Peyer's patch (tissue), 4 donors: Measurements from ENCODE around the gene CDK8. TPM values are rescaled to one million over a fixed set of nuclear protein-coding genes. Genes with fewer than 3 reads are reported as not detected.

ENCODE experiments used
- DNase-seq, 3 donors: peaks; one replicate each; pipeline ENCODE4 v3.0.0-alpha.2; 2017 to 2019
- H3K27ac ChIP-seq, 4 donors: fragments of 200-600 bp; sonication (generic); one replicate each; pipeline ENCODE4 v1.5.1; 2016 to 2019
- H3K27me3 ChIP-seq, 2 donors: fragments of 200-600 bp; sonication (generic); one replicate each; pipeline ENCODE4 v1.5.1; 2019
- H3K36me3 ChIP-seq, 3 donors: fragments of 200-600 bp; sonication (generic); one replicate each; pipeline ENCODE4 v1.5.1; 2016 to 2019
- H3K4me1 ChIP-seq, 4 donors: fragments of 200-600 bp; sonication (generic); one replicate each; pipeline ENCODE4 v1.5.1; 2016 to 2019
- H3K4me3 ChIP-seq, 4 donors: fragments of 200-600 bp; sonication (generic); 1 replicate in 3 of 4; 2 replicates in 1 of 4; pipeline ENCODE4 v1.5.1; 2016 to 2019; ENCODE audit warnings: mild to moderate bottlenecking in 1 of 4
- H3K9me3 ChIP-seq, 4 donors: fragments of 200-600 bp; sonication (generic); one replicate each; pipeline ENCODE4 v1.5.1; 2016 to 2019; ENCODE audit warnings: mild to moderate bottlenecking in 1 of 4
- POLR2A ChIP-seq, 2 donors: fragments of 450-650 bp; IDR thresholded peaks; one replicate each; pipeline ENCODE4 v1.5.1; 2017; ENCODE audit warnings: antibody characterized with exemption in 2 of 2, mild to moderate bottlenecking in 2 of 2, moderate library complexity in 2 of 2
- total RNA-seq, 4 donors: library from RNA; depleted of rRNA; stranded (reverse); fragments of >200 nt; gene quantifications; one replicate each; pipeline ENCODE4 v1.1.0, GENCODE V29; 2016
- TF ChIP-seq, protein P1 (sequence below), 6 experiments: fragments of 450-650 bp in 4 of 6; fragments of 200-600 bp in 2 of 6; sonication (generic) in 1 of 6; IDR thresholded peaks; one replicate each; pipeline ENCODE4 v1.5.1; 2017 to 2019; ENCODE audit warnings: antibody characterized with exemption in 6 of 6, mild to moderate bottlenecking in 3 of 6, moderate library complexity in 1 of 6

The CDK8 gene
- total RNA-seq, 4 donors from 2014 or later: 16.8 to 22.3 (median 20.8) TPM

DNA sequence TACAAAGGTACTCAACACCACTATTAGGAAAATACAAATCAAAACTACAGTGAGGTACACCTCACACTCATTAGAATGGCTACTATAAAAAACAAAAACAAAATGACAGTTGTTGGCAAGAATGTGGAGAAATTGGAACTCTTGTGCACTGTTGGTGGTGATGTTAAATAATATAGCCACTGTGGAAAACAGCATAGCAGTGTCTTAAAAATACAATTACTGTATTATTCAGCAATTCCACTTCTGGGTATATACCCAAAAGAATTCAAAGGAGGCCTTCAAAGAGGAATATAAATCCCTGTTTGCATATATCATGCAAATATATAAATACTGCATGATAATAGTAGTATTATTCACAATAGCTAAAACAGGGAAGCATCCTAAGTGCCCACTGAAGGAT is 66.8 kb downstream of the CDK8 start:
- no peak overlapping the region for H3K4me3 ChIP-seq
- no peak overlapping the region for H3K27ac ChIP-seq
- TF ChIP-seq POLR2A (IDR thresholded peaks at IDR 0.05): no peak
- TF ChIP-seq, protein P1, sequence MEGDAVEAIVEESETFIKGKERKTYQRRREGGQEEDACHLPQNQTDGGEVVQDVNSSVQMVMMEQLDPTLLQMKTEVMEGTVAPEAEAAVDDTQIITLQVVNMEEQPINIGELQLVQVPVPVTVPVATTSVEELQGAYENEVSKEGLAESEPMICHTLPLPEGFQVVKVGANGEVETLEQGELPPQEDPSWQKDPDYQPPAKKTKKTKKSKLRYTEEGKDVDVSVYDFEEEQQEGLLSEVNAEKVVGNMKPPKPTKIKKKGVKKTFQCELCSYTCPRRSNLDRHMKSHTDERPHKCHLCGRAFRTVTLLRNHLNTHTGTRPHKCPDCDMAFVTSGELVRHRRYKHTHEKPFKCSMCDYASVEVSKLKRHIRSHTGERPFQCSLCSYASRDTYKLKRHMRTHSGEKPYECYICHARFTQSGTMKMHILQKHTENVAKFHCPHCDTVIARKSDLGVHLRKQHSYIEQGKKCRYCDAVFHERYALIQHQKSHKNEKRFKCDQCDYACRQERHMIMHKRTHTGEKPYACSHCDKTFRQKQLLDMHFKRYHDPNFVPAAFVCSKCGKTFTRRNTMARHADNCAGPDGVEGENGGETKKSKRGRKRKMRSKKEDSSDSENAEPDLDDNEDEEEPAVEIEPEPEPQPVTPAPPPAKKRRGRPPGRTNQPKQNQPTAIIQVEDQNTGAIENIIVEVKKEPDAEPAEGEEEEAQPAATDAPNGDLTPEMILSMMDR (IDR thresholded peaks at IDR 0.05): no peak
- H3K36me3 ChIP-seq: no peaks in the 10 kb centered on the region
- H3K27me3 ChIP-seq: no peaks in the 10 kb centered on the region
- no peaks in the 10 kb centered on the region for H3K9me3 ChIP-seq
- DNase-seq: no peak
- peaks cover 0 to 4% (median 0%) of the 10 kb centered on the region in 4 donors for H3K4me1 ChIP-seq

DNA sequence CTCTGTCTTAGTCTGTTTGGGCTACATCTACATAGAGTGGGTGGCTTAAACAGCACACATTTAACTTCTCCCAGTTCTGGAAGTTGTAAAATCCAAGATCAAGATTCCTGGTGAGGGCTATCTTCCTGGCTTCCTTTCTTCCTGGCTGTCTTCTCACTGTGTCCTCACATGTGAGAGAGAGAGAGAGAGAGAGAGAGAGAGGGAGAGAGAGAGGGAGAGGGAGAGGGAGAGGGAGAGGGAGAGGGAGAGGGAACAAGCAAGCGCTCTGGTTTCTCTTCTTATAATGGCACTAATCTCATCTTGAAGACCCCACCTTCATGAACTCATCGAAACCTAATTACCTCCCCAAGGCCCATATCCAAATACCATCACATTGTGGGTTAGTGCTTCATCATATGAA is 69.2 kb downstream of the CDK8 start:
- Histone ChIP-seq H3K9me3 (no peaks in the 10 kb centered on the region), H3K27ac (no peak overlapping the region), H3K4me1 (peaks cover 0 to 13% (median 0%) of the 10 kb centered on the region in 4 donors), H3K27me3 (no peaks in the 10 kb centered on the region), H3K36me3 (no peaks in the 10 kb centered on the region), H3K4me3 (no peak overlapping the region)
- TF ChIP-seq, protein P1 (IDR thresholded peaks at IDR 0.05): no peak
- TF ChIP-seq POLR2A (IDR thresholded peaks at IDR 0.05): no peak
- DNase-seq: no peak

DNA sequence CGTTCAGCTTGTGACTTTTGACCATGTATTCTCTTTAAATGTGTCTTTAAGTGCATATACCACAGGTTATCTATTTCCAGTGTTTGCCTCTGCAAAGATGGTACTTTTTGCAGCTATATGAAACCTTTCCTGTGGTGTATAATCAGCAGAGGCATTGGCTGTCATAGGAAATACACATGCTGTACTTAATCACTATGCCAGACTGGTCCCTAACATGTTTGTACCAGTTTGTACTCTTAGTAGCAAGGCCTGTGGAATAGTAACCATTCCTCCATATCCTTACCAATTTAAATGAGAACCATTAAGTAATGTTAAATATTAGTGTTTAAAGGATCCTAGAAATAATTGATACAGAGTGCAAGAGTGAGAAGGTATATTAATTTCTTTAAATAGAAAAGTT is 69.8 kb downstream of the CDK8 start:
- H3K27ac ChIP-seq: no peak overlapping the region
- H3K27me3 ChIP-seq: no peaks in the 10 kb centered on the region
- no peak for DNase-seq
- TF ChIP-seq, protein P1 (IDR thresholded peaks at IDR 0.05): no peak
- TF ChIP-seq POLR2A (IDR thresholded peaks at IDR 0.05): no peak
- H3K4me3 ChIP-seq: no peak overlapping the region
- peaks cover 0 to 13% (median 0%) of the 10 kb centered on the region in 4 donors for H3K4me1 ChIP-seq
- no peaks in the 10 kb centered on the region for H3K36me3 ChIP-seq
- no peaks in the 10 kb centered on the region for H3K9me3 ChIP-seq

DNA sequence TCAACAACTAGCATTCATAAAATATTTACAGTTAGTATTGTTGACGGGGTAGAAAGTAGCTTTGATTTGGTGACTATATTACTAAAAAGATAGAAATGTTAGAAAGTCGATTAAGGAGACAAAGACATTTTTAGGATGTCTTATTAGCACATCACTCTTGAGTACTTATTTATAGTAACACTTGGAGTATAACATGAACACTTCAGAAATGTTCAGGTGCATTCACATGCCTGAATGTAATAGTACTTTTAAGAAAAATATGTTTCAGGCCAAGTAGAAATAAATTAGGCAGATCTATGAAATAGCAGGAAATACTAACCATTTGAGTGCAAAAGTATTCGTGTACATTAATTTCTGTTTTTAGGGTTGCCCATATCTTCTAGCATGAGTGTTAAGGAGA is 70.4 kb downstream of the CDK8 start:
- Histone ChIP-seq H3K27ac (no peak overlapping the region), H3K4me3 (no peak overlapping the region)
- no peak for DNase-seq

DNA sequence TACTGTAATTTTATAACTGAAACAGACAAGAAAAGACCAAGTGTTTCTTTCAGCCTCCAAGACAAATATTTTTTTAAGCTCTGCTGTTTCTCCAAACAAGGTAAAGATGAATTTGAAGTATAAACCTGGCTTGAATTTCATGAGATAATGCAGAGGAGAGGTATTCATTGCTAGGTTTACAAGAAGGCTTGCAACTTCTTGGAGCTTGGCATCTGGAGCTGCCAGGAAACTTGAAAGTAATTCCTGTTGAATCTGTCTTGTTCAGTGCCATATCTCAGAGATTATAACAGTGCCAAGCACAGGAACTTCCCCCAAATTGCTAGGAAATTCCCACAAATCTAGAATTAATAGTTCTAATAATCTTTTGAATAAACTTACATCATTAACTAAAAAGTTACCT is 70.9 kb downstream of the CDK8 start:
- Histone ChIP-seq H3K36me3 (no peaks in the 10 kb centered on the region), H3K4me1 (peaks cover 0 to 13% (median 0%) of the 10 kb centered on the region in 4 donors), H3K9me3 (no peaks in the 10 kb centered on the region), H3K4me3 (no peak overlapping the region), H3K27ac (no peak overlapping the region), H3K27me3 (no peaks in the 10 kb centered on the region)
- no peak for TF ChIP-seq POLR2A (IDR thresholded peaks at IDR 0.05)
- TF ChIP-seq, protein P1 (IDR thresholded peaks at IDR 0.05): no peak
- DNase-seq: no peak

More for the DNA sequence above, 70.4 kb downstream of the CDK8 start:
- Histone ChIP-seq H3K9me3 (no peaks in the 10 kb centered on the region), H3K27me3 (no peaks in the 10 kb centered on the region), H3K36me3 (no peaks in the 10 kb centered on the region), H3K4me1 (peaks cover 0 to 13% (median 0%) of the 10 kb centered on the region in 4 donors)
- no peak for TF ChIP-seq POLR2A (IDR thresholded peaks at IDR 0.05)
- TF ChIP-seq, protein P1 (IDR thresholded peaks at IDR 0.05): no peak

DNA sequence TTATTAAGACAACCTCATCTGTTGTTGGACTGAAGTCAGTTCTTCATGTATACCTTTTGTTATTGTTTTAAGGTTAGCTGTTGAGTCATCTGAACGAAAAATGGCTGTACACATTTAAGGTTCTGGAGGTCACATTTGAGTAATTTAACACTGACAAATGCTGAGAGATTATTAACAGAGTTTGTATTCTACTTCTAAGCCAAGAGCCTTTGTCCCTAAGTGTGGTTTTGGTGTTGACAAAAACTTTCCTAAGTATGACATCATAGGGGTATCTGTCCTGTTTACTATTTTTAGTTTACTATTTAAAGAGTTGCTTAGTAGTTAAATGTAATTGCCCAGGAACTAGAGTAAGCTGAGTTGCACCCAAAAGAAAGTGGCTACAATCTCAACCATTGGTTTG is 71.9 kb downstream of the CDK8 start:
- no peaks in the 10 kb centered on the region for H3K27me3 ChIP-seq
- TF ChIP-seq POLR2A (IDR thresholded peaks at IDR 0.05): no peak
- TF ChIP-seq, protein P1 (IDR thresholded peaks at IDR 0.05): no peak
- no peak overlapping the region for H3K4me3 ChIP-seq
- no peaks in the 10 kb centered on the region for H3K36me3 ChIP-seq
- no peak overlapping the region for H3K27ac ChIP-seq
- no peak for DNase-seq
- H3K9me3 ChIP-seq: no peaks in the 10 kb centered on the region
- H3K4me1 ChIP-seq: peaks cover 0 to 13% (median 0%) of the 10 kb centered on the region in 4 donors
